SK-N-SH (cell line): ENCODE data around the gene OPCML. TPM values are rescaled to one million over a fixed set of nuclear protein-coding genes. Genes with fewer than 3 reads are reported as not detected.

Experiments
- CTCF ChIA-PET: fragments of 300-600, 350-600 bp; formaldehyde crosslinking; extraction: SDS; loops from one replicate; lab custom pipeline; 2021; lab: Yijun Ruan, JAX
- POLR2A ChIA-PET: fragments of 350-600 bp; sonication (Branson Sonifier 250); formaldehyde crosslinking; extraction: SDS; loops from one replicate; lab custom pipeline; 2020; ENCODE audit warnings: antibody characterized with exemption, inconsistent platforms; lab: Yijun Ruan, JAX
- DNase-seq: peaks from one replicate; pipeline ENCODE4 v3.0.0; 2012
- H2AFZ ChIP-seq: fragments of 200-600 bp; sonication (generic); 2 replicates; pipeline ENCODE4 v1.8.1; 2016; ENCODE audit warnings: antibody characterized with exemption, mild to moderate bottlenecking, low read depth
- H3F3A ChIP-seq: fragments of 200-600 bp; sonication (generic); replicated peaks from 2 replicates; pipeline ENCODE3; 2016; ENCODE audit warnings: antibody characterized with exemption, mild to moderate bottlenecking; ENCODE audit not compliant: insufficient read depth
- H3K27ac ChIP-seq, 2 experiments: fragments of 200-500 bp in 1 of 2; fragments of 200-600 bp in 1 of 2; sonication (Bioruptor generic) in 1 of 2; sonication (generic), shearing (Covaris generic) in 1 of 2; 2 replicates each; pipeline versions ENCODE4 v1.5.1 to v1.6.1; 2014 to 2016; ENCODE audit warnings: low read depth in 2 of 2, inconsistent platforms in 1 of 2, low read length in 1 of 2, mild to moderate bottlenecking in 1 of 2, mixed read lengths in 1 of 2
- H3K27me3 ChIP-seq: fragments of 200-600 bp; sonication (generic), shearing (Covaris generic); 2 replicates; pipeline ENCODE4 v1.6.1; 2016; ENCODE audit warnings: mixed run types; ENCODE audit not compliant: insufficient read depth
- H3K36me3 ChIP-seq, 2 experiments: fragments of 200-500 bp in 1 of 2; fragments of 200-600 bp in 1 of 2; sonication (Bioruptor generic) in 1 of 2; sonication (generic) in 1 of 2; replicated peaks in 1 of 2; 2 replicates each; pipeline versions ENCODE3 to v1.5.1; 2014 to 2016; ENCODE audit warnings: low read length in 1 of 2, mild to moderate bottlenecking in 1 of 2; ENCODE audit not compliant: insufficient read depth in 2 of 2, control insufficient read depth in 1 of 2
- H3K4me1 ChIP-seq, 2 experiments: fragments of 200-500 bp in 1 of 2; fragments of 200-600 bp in 1 of 2; sonication (Bioruptor generic) in 1 of 2; sonication (generic), shearing (Covaris generic) in 1 of 2; 2 replicates each; pipeline versions ENCODE4 v1.5.1 to v1.6.1; 2014 to 2016; ENCODE audit warnings: low read depth in 1 of 2, low read length in 1 of 2, mixed run types in 1 of 2; ENCODE audit not compliant: insufficient read depth in 2 of 2, control insufficient read depth in 1 of 2
- H3K4me2 ChIP-seq: fragments of 200-600 bp; sonication (generic), shearing (Covaris generic); 2 replicates; pipeline ENCODE4 v1.6.1; 2017; ENCODE audit warnings: mixed run types
- H3K4me3 ChIP-seq, 2 experiments: fragments of 200-500 bp in 1 of 2; fragments of 200-600 bp in 1 of 2; sonication (Bioruptor generic) in 1 of 2; sonication (generic), shearing (Covaris generic) in 1 of 2; 2 replicates each; pipeline versions ENCODE4 v1.5.1 to v1.8.1; 2014 to 2016; ENCODE audit warnings: low read depth in 2 of 2, inconsistent platforms in 1 of 2, low read length in 1 of 2, mild to moderate bottlenecking in 1 of 2, mixed read lengths in 1 of 2, moderate library complexity in 1 of 2
- H3K79me2 ChIP-seq: fragments of 200-600 bp; sonication (generic); 2 replicates; pipeline ENCODE4 v1.8.1; 2017; ENCODE audit warnings: mild to moderate bottlenecking; ENCODE audit not compliant: insufficient read depth
- H3K9ac ChIP-seq: fragments of 200-600 bp; sonication (generic); 2 replicates; pipeline ENCODE4 v1.6.1; 2017; ENCODE audit warnings: mixed run types
- H3K9me2 ChIP-seq: fragments of 200-600 bp; sonication (generic); 2 replicates; pipeline ENCODE4 v1.6.1; 2017; ENCODE audit warnings: mixed run types
- H3K9me3 ChIP-seq: fragments of 200-600 bp; sonication (generic); 2 replicates; pipeline ENCODE4 v1.6.1; 2017; ENCODE audit warnings: mixed run types, mild to moderate bottlenecking, moderate library complexity
- H4K20me1 ChIP-seq: fragments of 200-600 bp; sonication (generic); 2 replicates; pipeline ENCODE4 v1.6.1; 2017; ENCODE audit warnings: mild to moderate bottlenecking, mixed run types; ENCODE audit not compliant: insufficient read depth
- ELF1 ChIP-seq: IDR thresholded peaks from 2 replicates; pipeline ENCODE4 v1.4.0; 2012
- EP300 ChIP-seq, 2 experiments: IDR thresholded peaks; 2 replicates each; pipeline versions ENCODE4 v1.4.0 to v1.6.1; 2012; ENCODE audit warnings: borderline replicate concordance in 1 of 2, low read depth in 1 of 2, low read length in 1 of 2
- EZH2phosphoT487 ChIP-seq: fragments of 200-600 bp; sonication (generic); IDR thresholded peaks from 2 replicates; pipeline ENCODE4 v1.6.1; 2017; ENCODE audit warnings: low read depth, mixed run types, mild to moderate bottlenecking, antibody characterized with exemption, moderate library complexity, borderline replicate concordance
- FOSL2 ChIP-seq: IDR thresholded peaks from 2 replicates; pipeline ENCODE4 v1.4.0; 2012; ENCODE audit warnings: low read depth, mild to moderate bottlenecking, moderate library complexity, borderline replicate concordance
- FOXJ3 ChIP-seq: sonication (generic); formaldehyde crosslinking; IDR thresholded peaks from 2 replicates; pipeline ENCODE4 v1.5.1; 2020; ENCODE audit warnings: mild to moderate bottlenecking, missing genetic modification reagents
- IRF3 ChIP-seq: fragments of 150-350 bp; IDR thresholded peaks from 2 replicates; pipeline ENCODE4 v1.6.1; 2016; ENCODE audit warnings: mild to moderate bottlenecking, low read depth, low read length
- JUND ChIP-seq: IDR thresholded peaks from 2 replicates; pipeline ENCODE4 v1.4.0; 2012
- MEF2A ChIP-seq: IDR thresholded peaks from 2 replicates; pipeline ENCODE4 v1.4.0; 2012; ENCODE audit warnings: low read depth, borderline replicate concordance
- NFIC ChIP-seq: IDR thresholded peaks from 2 replicates; pipeline ENCODE4 v1.4.0; 2012; ENCODE audit warnings: borderline replicate concordance
- PBX3 ChIP-seq: IDR thresholded peaks from 2 replicates; pipeline ENCODE4; 2012
- POLR2AphosphoS5 ChIP-seq: IDR thresholded peaks from 2 replicates; pipeline ENCODE4 v1.6.1; 2012; ENCODE audit warnings: low read depth, low read length
- RAD21 ChIP-seq: IDR thresholded peaks from 2 replicates; pipeline ENCODE4 v1.6.1; 2012; ENCODE audit warnings: mild to moderate bottlenecking, low read length
- RCOR1 ChIP-seq: fragments of 150-350 bp; IDR thresholded peaks from 2 replicates; pipeline ENCODE4 v1.6.1; 2017; ENCODE audit warnings: antibody characterized with exemption, low read length
- RFX5 ChIP-seq: IDR thresholded peaks from 2 replicates; pipeline ENCODE4 v1.6.1; 2012; ENCODE audit warnings: mild to moderate bottlenecking, improper control_type of control experiment, low read length
- RXRA ChIP-seq: IDR thresholded peaks from 2 replicates; pipeline ENCODE4 v1.4.0; 2012; ENCODE audit warnings: low read depth, mild to moderate bottlenecking, borderline replicate concordance
- TAF1 ChIP-seq: IDR thresholded peaks from 2 replicates; pipeline ENCODE4 v1.6.1; 2012; ENCODE audit warnings: low read depth, mild to moderate bottlenecking, low read length, moderate library complexity, borderline replicate concordance
- TCF12 ChIP-seq: IDR thresholded peaks from 2 replicates; pipeline ENCODE4 v1.4.0; 2012
- TEAD4 ChIP-seq: IDR thresholded peaks from 2 replicates; pipeline ENCODE4 v1.4.0; 2012; ENCODE audit warnings: mild to moderate bottlenecking, borderline replicate concordance; ENCODE audit not compliant: insufficient read depth
- WGBS: methylation state at CpG from one replicate; pipeline ENCODE4 v1.1.6; 2017; ENCODE audit warnings: low lambda C conversion rate; 5-methylcytosine and 5-hydroxymethylcytosine counted together
- polyA plus RNA-seq, 3 experiments: library from polyadenylated mRNA; depleted of rRNA; stranded (reverse); fragments of >200 nt; gene quantifications; 2 replicates each; pipeline ENCODE4 v1.2.3, GENCODE V29; 2012
- TF ChIP-seq, protein P1 (sequence below): IDR thresholded peaks from 2 replicates; pipeline ENCODE4 v1.6.1; 2012; ENCODE audit warnings: mild to moderate bottlenecking, low read depth, low read length, moderate library complexity

Gene OPCML
- polyA plus RNA-seq, 1 of the 3 experiments (the other 2 are of a cell fraction) = not detected

DNA sequence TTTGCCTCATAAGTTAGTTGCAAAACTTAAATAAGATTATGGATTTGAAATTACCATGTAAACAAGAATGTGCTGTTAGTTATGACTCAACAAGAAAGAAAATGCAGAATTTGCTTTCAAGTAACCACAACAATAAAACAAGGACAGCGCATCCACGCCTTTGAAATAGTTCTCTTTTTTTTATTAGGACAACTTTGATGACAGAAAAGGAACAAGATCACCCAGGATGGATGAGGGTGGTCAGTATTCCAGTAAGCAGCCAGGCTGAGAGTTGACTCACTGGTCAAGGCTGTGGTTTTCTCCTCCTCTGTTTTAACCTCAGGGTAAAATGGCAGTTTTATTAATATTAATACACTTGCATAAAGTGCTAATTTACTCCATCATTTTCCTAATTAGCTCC lies 544.4 kb downstream of the OPCML start (continued):
- no peak for TF ChIP-seq EZH2phosphoT487
- no peak for TF ChIP-seq MEF2A
- TF ChIP-seq JUND = no peak

- no peaks in the 10 kb centered on the region for H3K79me2 ChIP-seq
- no peaks in the 10 kb centered on the region for H4K20me1 ChIP-seq
- H3K9me3 ChIP-seq = no peaks in the 10 kb centered on the region
- POLR2A ChIA-PET = no interaction called here
- no peak overlapping the region for H3K4me2 ChIP-seq
- H3K4me3 ChIP-seq = no peak overlapping the region
- no peaks in the 10 kb centered on the region for H3K4me1 ChIP-seq
- no peak overlapping the region for H3K27ac ChIP-seq
- CTCF ChIA-PET = no interaction called here
- DNase-seq = no peak
- H3K9ac ChIP-seq = no peak overlapping the region
- no peaks in the 10 kb centered on the region for H3K27me3 ChIP-seq
- H3K9me2 ChIP-seq = no peaks in the 10 kb centered on the region
- WGBS = 62% methylated on average over 1 of the region's 1 CpG
- H3F3A ChIP-seq = no peaks in the 10 kb centered on the region
- H2AFZ ChIP-seq = no peak overlapping the region
- H3K36me3 ChIP-seq = no peaks in the 10 kb centered on the region
- TF ChIP-seq JUND (no peak), ELF1 (no peak), TEAD4 (no peak)
- TF ChIP-seq, all 33 proteins: peak for 0
These were observed 548.7 kb downstream of the OPCML start for GRCh38 chr11:132983641-132983978.

GRCh38 chr11:132982772-132983640 lies 549.3 kb downstream of the OPCML start:
- H3K4me1 ChIP-seq = no peaks in the 10 kb centered on the region
- no peak overlapping the region for H3K9ac ChIP-seq
- H3K9me2 ChIP-seq = no peaks in the 10 kb centered on the region
- H3K9me3 ChIP-seq = no peaks in the 10 kb centered on the region
- H3K79me2 ChIP-seq = no peaks in the 10 kb centered on the region
- no peaks in the 10 kb centered on the region for H4K20me1 ChIP-seq
- no peaks in the 10 kb centered on the region for H3F3A ChIP-seq
- no peak for TF ChIP-seq RXRA
- TF ChIP-seq, protein P1, sequence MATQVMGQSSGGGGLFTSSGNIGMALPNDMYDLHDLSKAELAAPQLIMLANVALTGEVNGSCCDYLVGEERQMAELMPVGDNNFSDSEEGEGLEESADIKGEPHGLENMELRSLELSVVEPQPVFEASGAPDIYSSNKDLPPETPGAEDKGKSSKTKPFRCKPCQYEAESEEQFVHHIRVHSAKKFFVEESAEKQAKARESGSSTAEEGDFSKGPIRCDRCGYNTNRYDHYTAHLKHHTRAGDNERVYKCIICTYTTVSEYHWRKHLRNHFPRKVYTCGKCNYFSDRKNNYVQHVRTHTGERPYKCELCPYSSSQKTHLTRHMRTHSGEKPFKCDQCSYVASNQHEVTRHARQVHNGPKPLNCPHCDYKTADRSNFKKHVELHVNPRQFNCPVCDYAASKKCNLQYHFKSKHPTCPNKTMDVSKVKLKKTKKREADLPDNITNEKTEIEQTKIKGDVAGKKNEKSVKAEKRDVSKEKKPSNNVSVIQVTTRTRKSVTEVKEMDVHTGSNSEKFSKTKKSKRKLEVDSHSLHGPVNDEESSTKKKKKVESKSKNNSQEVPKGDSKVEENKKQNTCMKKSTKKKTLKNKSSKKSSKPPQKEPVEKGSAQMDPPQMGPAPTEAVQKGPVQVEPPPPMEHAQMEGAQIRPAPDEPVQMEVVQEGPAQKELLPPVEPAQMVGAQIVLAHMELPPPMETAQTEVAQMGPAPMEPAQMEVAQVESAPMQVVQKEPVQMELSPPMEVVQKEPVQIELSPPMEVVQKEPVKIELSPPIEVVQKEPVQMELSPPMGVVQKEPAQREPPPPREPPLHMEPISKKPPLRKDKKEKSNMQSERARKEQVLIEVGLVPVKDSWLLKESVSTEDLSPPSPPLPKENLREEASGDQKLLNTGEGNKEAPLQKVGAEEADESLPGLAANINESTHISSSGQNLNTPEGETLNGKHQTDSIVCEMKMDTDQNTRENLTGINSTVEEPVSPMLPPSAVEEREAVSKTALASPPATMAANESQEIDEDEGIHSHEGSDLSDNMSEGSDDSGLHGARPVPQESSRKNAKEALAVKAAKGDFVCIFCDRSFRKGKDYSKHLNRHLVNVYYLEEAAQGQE = no peak
- TF ChIP-seq FOXJ3 (CRISPR knock-in tag) = no peak
- no peak for TF ChIP-seq RCOR1
- no peak for TF ChIP-seq IRF3
- TF ChIP-seq TCF12 = no peak
- TF ChIP-seq EP300 (IDR thresholded peaks at IDR 0.05; ENCODE audit: borderline replicate concordance in 1 of 2, low read depth in 1 of 2, low read length in 1 of 2) = no peak
- TF ChIP-seq RAD21 = no peak
- TF ChIP-seq FOSL2 = no peak
- TF ChIP-seq TEAD4 = no peak
- TF ChIP-seq NFIC = no peak
- TF ChIP-seq TAF1 = no peak
- TF ChIP-seq PBX3 = no peak
- TF ChIP-seq RFX5 = no peak
- TF ChIP-seq POLR2AphosphoS5 = no peak
- no peak for DNase-seq
- no peaks in the 10 kb centered on the region for H3K27me3 ChIP-seq
- no peak overlapping the region for H3K4me3 ChIP-seq
- H3K4me2 ChIP-seq = no peak overlapping the region
- POLR2A ChIA-PET = no interaction called here
- H2AFZ ChIP-seq = no peak overlapping the region
- no peak overlapping the region for H3K27ac ChIP-seq
- no peaks in the 10 kb centered on the region for H3K36me3 ChIP-seq
- 18% methylated on average over 7 of the region's 7 CpGs for WGBS
- CTCF ChIA-PET = interaction anchor here (1.4 kb wide), 1 partner anchor 42 kb away, joined by 5 read pairs; no protein-coding TSS in a partner anchor
